HEK293 (cell line): ENCODE measurements around the gene CD84.
"Not testable (repeated sequence)": the region's sequence is repeated elsewhere in the genome, so short reads cannot be mapped to it uniquely, and the experiment has no call there.

Source experiments
- CTCF ChIA-PET: fragments of 350-600 bp; formaldehyde crosslinking; extraction: SDS; loops from one replicate; lab custom pipeline; 2021; ENCODE audit warnings: antibody characterized with exemption; lab: Yijun Ruan, JAX
- POLR2A ChIA-PET: fragments of 300-600 bp; formaldehyde crosslinking; extraction: SDS; loops from one replicate; lab custom pipeline; 2020; ENCODE audit warnings: antibody characterized with exemption, inconsistent platforms; lab: Yijun Ruan, JAX
- H3K27ac ChIP-seq: fragments of 200-500 bp; sonication (Bioruptor generic); 2 replicates; pipeline ENCODE4 v1.5.1; 2014; ENCODE audit warnings: low read depth, low read length, control low read depth, inconsistent platforms; ENCODE audit errors: extremely low read depth
- H3K36me3 ChIP-seq, 2 experiments: fragments of 200-500 bp in 1 of 2; sonication (Bioruptor generic) in 1 of 2; 1 replicate in 1 of 2; 2 replicates in 1 of 2; pipeline ENCODE4 v1.5.1; 2014 to 2017; ENCODE audit warnings: inconsistent platforms in 2 of 2, low read length in 2 of 2; ENCODE audit not compliant: control insufficient read depth in 2 of 2, insufficient read depth in 1 of 2
- H3K4me1 ChIP-seq: fragments of 200-500 bp; sonication (Bioruptor generic); 2 replicates; pipeline ENCODE4 v1.5.1; 2014; ENCODE audit warnings: mild to moderate bottlenecking, low read length, inconsistent platforms; ENCODE audit not compliant: control insufficient read depth, insufficient read depth
- H3K4me3 ChIP-seq: 2 replicates; pipeline ENCODE4 v1.5.1; 2011; ENCODE audit warnings: low read depth, mild to moderate bottlenecking, control low read depth, low read length, moderate library complexity
- H3K9me3 ChIP-seq: fragments of 200-500 bp; sonication (Bioruptor generic); 2 replicates; pipeline ENCODE4 v1.5.1; 2014; ENCODE audit warnings: low read depth, low read length, inconsistent platforms; ENCODE audit not compliant: control insufficient read depth, insufficient read depth
- CTCF ChIP-seq: fragments of 450-650 bp; formaldehyde crosslinking; IDR thresholded peaks from 2 replicates; pipeline ENCODE4 v1.5.1; 2016; ENCODE audit warnings: missing biosample characterization, missing genetic modification characterization
- GLIS1 ChIP-seq: fragments of 450-650 bp; formaldehyde crosslinking; IDR thresholded peaks from 2 replicates; pipeline ENCODE4 v1.5.1; 2016; ENCODE audit warnings: missing biosample characterization, missing genetic modification characterization
- IKZF3 ChIP-seq: fragments of 450-650 bp; IDR thresholded peaks from 2 replicates; pipeline ENCODE4 v1.5.0; 2018; ENCODE audit warnings: missing biosample characterization, mild to moderate bottlenecking, missing genetic modification characterization, moderate library complexity
- OSR2 ChIP-seq: fragments of 450-650 bp; formaldehyde crosslinking; IDR thresholded peaks from 2 replicates; pipeline ENCODE4 v1.5.1; 2016; ENCODE audit warnings: missing biosample characterization, missing genetic modification characterization
- PRDM1 ChIP-seq: fragments of 450-650 bp; formaldehyde crosslinking; IDR thresholded peaks from 2 replicates; pipeline ENCODE4; 2016; ENCODE audit warnings: missing biosample characterization, missing genetic modification characterization
- SCRT1 ChIP-seq: fragments of 450-650 bp; formaldehyde crosslinking; IDR thresholded peaks from 2 replicates; pipeline ENCODE4 v1.5.1; 2016; ENCODE audit warnings: missing biosample characterization, missing genetic modification characterization, borderline replicate concordance
- ZBTB1 ChIP-seq: fragments of 450-650 bp; formaldehyde crosslinking; IDR thresholded peaks from 2 replicates; pipeline ENCODE4 v1.5.1; 2016; ENCODE audit warnings: missing biosample characterization, missing genetic modification characterization
- ZNF146 ChIP-seq: fragments of 450-650 bp; formaldehyde crosslinking; IDR thresholded peaks from 2 replicates; pipeline ENCODE4 v1.5.1; 2016; ENCODE audit warnings: missing biosample characterization, missing genetic modification characterization
- ZNF335 ChIP-seq: fragments of 450-650 bp; formaldehyde crosslinking; conservative IDR thresholded peaks from 2 replicates; pipeline ENCODE4 v1.5.1; 2016; ENCODE audit warnings: missing biosample characterization, missing genetic modification characterization
- ZNF560 ChIP-seq: fragments of 450-650 bp; formaldehyde crosslinking; IDR thresholded peaks from 2 replicates; pipeline ENCODE4 v1.5.1; 2017; ENCODE audit warnings: missing biosample characterization, missing genetic modification characterization, borderline replicate concordance
- ZNF639 ChIP-seq: fragments of 450-650 bp; formaldehyde crosslinking; IDR thresholded peaks from 2 replicates; pipeline ENCODE4 v1.5.1; 2016; ENCODE audit warnings: missing biosample characterization, missing genetic modification characterization

The CD84 gene

GRCh38 chr1:160520582-160520981, 58.7 kb downstream of the CD84 start:
- H3K9me3 ChIP-seq = no peaks in the 10 kb centered on the region
- no peak overlapping the region for H3K27ac ChIP-seq
- H3K4me3 ChIP-seq = no peak overlapping the region
- POLR2A ChIA-PET = no interaction called here
- no peaks in the 10 kb centered on the region for H3K4me1 ChIP-seq
- TF ChIP-seq IKZF3 (tag by site-specific recombination) (no peak), GLIS1 (tag by site-specific recombination) (0 out of 2 replicates have a peak, but pooled peaks have one; percentile 7)
- TF ChIP-seq, all 188 proteins: peak for 1
- CTCF ChIA-PET = interaction anchor here (0.8 kb wide), 1 partner anchor 9 kb away, joined by 3 read pairs; no protein-coding TSS in a partner anchor
- no peaks in the 10 kb centered on the region for H3K36me3 ChIP-seq

GRCh38 chr1:160519642-160520435, 59.5 kb downstream of the CD84 start:
- Histone ChIP-seq H3K4me1 (no peaks in the 10 kb centered on the region), H3K9me3 (no peaks in the 10 kb centered on the region), H3K36me3 (no peaks in the 10 kb centered on the region), H3K27ac (no peak overlapping the region), H3K4me3 (no peak overlapping the region)
- TF ChIP-seq ZNF560 (tag by site-specific recombination) (no peak), ZNF335 (tag by site-specific recombination) (no peak), PRDM1 (tag by site-specific recombination) (no peak)
- ChIA-PET POLR2A (no interaction called here), CTCF (interaction anchor here (0.8 kb wide), 1 partner anchor 8 kb away, joined by 3 read pairs; no protein-coding TSS in a partner anchor)

- H3K36me3 ChIP-seq, H3K4me1 ChIP-seq, POLR2A ChIA-PET, H3K27ac ChIP-seq, H3K9me3 ChIP-seq, CTCF ChIA-PET, H3K4me3 ChIP-seq: not testable (repeated sequence)
- peak; percentile 51 for TF ChIP-seq ZNF146 (tag by site-specific recombination)
Observed at GRCh38 chr1:160517519-160517918, 61.8 kb downstream of the CD84 start.

GRCh38 chr1:160515908-160516307, 63.4 kb downstream of the CD84 start:
- H3K4me1 ChIP-seq, H3K27ac ChIP-seq, H3K9me3 ChIP-seq, POLR2A ChIA-PET, H3K4me3 ChIP-seq, H3K36me3 ChIP-seq: not testable (repeated sequence)
- CTCF ChIA-PET = interaction anchor here (0.6 kb wide), 1 partner anchor 29 kb away, joined by 3 read pairs; no protein-coding TSS in a partner anchor

- CTCF ChIA-PET = interaction anchor here (0.6 kb wide), 1 partner anchor 53 kb away, joined by 3 read pairs; no protein-coding TSS in a partner anchor
- no peaks in the 10 kb centered on the region for H3K36me3 ChIP-seq
- H3K9me3 ChIP-seq = no peaks in the 10 kb centered on the region
Observed at GRCh38 chr1:160504651-160505050, 74.6 kb downstream of the CD84 start.

GRCh38 chr1:160503087-160503486, 76.2 kb downstream of the CD84 start:
- Histone ChIP-seq H3K9me3 (no peaks in the 10 kb centered on the region), H3K36me3 (no peaks in the 10 kb centered on the region), H3K4me3 (no peak overlapping the region), H3K27ac (no peak overlapping the region), H3K4me1 (no peaks in the 10 kb centered on the region)
- ChIA-PET CTCF (interaction anchor here (0.6 kb wide), 1 partner anchor 99 kb away, joined by 3 read pairs; no protein-coding TSS in a partner anchor), POLR2A (no interaction called here)
- TF ChIP-seq ZBTB1 (no peak), CTCF (tag by site-specific recombination) (no peak), ZNF639 (tag by site-specific recombination) (no peak), SCRT1 (tag by site-specific recombination) (no peak)

More at GRCh38 chr1:160504651-160505050, 74.6 kb downstream of the CD84 start:
- POLR2A ChIA-PET = no interaction called here
- H3K27ac ChIP-seq = no peak overlapping the region
- no peaks in the 10 kb centered on the region for H3K4me1 ChIP-seq
- no peak for TF ChIP-seq OSR2 (tag by site-specific recombination)
- H3K4me3 ChIP-seq = no peak overlapping the region
